Left hindlimb (tissue), 1 donor: ENCODE measurements around the gene COLEC12.

Source experiments
- DNase-seq: peaks from one replicate; pipeline ENCODE4 v3.0.0-alpha.2; 2018

Gene COLEC12

DNA sequence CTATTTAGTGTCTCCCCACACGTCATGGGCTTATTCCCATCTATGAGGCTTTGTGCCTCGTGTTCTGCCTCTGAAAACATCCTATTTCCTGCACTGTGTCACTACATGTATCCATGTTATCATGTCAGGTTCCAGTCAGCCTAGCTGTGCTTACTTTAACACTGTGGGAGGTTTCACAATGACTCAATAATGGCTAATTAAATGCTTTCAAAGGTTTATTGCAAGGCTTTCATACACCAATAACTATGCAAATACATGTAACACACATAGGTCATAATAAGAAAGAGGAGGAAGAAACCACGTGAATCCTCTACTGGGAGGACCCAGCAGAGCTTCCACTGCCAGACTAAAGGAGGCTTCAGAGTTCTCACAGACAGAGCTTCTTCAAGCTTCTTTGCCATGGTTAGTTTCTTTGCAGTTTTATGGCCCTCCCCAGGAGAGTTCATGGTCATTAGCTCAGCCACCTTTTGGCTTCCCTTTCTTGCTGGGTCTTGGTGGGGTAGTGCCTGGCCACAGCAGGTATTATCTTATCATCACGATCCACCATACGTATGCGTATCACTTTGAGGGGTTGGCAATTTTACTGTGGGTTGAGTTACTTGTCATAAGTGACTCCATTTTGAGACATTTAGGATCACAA lies 5.1 kb upstream of the COLEC12 start:
- no peak for DNase-seq

- no peak for DNase-seq
These were observed 859 bp upstream of the COLEC12 start for GRCh38 chr18:501406-501714.

- DNase-seq: peak; percentile 67
These were observed 497 bp downstream of the COLEC12 start for GRCh38 chr18:499776-500631.

- peak; percentile 50 for DNase-seq
These were observed 1.3 kb downstream of the COLEC12 start for GRCh38 chr18:498931-499775.

GRCh38 chr18:497688-498087 lies 2.8 kb downstream of the COLEC12 start:
- no peak for DNase-seq

DNA sequence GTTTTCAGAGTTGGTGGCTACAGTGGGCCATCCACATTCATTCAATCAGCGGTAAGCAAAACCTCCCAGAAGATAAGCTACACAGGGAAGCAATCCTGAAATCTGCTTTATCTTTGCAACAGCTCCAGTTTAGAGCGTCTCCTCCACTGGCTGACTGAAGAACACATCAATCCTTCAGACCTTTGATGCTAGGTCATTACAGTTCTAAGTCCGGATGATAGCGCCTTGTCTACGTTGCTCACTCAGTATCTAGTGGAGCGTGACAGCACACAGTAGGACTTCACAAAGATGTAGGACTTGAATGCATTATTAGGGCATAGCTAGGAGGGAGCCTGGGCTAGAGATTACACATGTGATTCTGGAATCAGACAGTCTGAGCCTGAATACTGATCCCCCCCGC lies 5.0 kb downstream of the COLEC12 start:
- no peak for DNase-seq

DNA sequence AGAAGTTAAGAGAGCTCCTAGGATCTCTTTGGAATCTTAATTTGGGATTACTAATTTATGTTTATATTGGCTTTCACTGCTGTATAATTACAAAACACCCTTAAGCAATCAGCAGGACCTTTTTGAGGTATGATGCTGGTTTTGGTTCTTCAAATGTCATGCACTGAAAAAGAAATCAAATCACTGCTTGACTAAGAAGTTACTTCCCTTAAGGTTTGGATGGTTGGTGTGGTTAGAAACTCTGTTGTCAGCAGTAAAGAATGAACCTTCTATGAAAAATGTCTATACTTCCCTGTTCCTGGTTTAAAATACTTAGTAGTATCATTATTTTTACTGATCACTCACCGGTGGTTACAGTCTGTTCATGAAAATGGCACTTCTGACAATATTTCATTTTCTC lies 5.5 kb downstream of the COLEC12 start:
- no peak for DNase-seq

DNA sequence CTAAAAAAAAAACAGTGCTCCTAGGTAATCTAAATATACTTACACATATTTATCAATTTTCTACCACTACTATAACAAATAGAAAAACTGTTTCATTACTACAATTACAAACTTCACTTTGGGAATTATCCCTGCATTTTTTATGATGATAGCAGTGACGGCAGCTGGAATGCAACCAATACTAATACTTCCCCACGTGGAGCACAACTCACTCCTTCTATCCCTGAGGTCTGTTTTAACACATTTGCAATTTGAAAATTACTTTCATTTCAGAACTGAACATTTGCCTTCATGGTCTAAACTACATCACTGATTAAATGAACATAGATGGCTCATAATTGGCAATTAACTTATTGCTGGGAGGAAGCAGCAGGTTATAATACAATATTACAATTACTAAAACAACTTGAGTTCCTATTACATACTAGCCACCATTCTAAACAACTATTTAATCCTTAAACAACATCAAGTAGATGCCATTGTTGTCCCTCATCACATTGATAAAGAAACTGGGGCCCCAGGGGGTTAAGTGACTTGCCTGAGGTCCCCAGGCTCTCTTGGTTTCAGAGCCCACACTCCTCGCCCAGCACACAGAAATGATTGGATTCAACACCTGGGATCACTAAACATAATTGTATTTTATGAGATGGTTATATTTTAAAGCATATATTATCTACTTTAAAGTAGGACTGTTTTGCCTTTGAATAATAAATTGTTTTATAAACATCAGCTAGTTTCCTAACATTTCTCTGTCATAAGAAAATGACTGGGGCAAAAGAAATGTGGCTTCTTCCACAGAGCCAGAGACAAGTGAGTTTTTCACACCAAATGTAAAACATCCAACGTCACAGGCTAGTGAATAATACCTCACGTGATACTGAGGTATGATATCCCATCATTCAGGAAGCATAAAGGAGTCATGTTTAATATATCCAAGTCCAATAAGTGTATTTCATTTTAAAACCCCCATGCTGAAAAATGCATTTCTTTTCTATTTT lies 6.2 kb downstream of the COLEC12 start:
- no peak for DNase-seq

DNA sequence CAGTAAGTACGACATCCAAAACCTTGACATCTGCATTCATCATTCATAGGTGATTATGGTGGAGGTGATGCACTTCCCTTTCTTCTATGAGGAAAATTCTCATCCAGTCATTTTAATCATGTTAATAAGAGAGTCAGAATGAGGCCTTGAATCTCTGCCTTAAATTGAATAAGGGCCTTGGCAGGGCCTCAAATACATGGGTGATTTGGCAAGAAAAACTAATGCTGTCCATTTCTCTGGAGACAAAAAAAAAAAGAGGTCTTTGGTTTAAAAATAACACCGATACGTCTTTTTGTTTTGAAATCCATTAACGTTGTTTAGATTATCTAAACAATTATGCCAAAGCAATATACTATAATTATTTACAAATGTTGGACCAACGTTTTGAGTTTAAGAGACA lies 8.1 kb downstream of the COLEC12 start:
- no peak for DNase-seq

DNA sequence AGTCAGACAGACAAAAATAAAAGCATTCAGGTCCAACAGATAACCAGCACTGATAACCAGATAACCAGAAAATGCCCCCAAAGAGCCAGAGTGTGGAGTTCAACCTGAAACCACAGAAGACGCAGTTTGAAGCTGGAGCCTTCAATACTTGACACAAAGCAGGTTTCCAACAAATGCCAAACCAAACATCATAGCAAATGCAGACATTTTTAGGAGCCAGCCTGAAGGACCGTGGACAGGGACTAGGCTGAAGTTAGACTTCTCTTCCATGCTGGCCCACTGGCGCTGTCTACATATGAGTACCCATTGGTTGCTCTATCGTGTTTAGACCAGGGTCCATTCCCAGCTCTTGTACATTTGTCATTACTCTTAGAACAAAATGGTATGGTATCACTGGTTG lies 9.9 kb downstream of the COLEC12 start:
- no peak for DNase-seq

GRCh38 chr18:490024-490366 lies 10.5 kb downstream of the COLEC12 start:
- no peak for DNase-seq

DNA sequence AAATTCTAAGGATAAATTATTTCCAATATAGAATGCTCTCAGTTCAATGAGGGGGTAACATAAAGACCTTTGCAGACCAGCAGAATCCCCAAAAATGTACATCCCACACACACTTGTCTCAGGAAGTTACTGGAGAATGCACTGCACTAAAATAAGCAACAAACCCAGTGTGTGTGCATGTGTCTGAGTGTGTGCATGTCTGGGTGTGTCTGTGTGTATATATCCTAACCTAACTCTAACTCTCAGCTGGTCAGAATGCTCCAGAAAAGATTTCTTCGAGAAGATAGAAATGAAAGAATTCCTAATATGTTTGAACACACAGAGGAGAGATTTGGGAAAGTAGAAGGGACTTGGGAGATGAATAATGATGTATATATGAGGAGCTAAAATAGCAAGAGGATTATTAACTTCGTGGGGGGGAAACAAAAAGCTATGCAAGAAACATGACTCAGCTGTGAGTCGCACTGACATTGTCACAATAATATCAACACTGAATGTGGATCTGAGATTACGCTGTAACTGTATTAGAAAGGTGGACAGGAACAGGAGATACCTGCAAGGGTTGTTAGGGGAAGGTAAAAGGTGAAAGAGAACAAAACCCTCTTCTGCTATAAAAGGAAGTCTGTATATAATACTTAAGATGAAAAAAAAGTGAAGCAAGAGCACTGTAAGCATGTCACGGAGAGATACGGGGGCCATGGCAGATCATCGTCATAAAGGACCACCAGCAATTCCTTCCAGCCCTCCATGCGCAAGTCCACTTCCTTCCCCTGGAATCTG lies 11.1 kb downstream of the COLEC12 start:
- no peak for DNase-seq

DNA sequence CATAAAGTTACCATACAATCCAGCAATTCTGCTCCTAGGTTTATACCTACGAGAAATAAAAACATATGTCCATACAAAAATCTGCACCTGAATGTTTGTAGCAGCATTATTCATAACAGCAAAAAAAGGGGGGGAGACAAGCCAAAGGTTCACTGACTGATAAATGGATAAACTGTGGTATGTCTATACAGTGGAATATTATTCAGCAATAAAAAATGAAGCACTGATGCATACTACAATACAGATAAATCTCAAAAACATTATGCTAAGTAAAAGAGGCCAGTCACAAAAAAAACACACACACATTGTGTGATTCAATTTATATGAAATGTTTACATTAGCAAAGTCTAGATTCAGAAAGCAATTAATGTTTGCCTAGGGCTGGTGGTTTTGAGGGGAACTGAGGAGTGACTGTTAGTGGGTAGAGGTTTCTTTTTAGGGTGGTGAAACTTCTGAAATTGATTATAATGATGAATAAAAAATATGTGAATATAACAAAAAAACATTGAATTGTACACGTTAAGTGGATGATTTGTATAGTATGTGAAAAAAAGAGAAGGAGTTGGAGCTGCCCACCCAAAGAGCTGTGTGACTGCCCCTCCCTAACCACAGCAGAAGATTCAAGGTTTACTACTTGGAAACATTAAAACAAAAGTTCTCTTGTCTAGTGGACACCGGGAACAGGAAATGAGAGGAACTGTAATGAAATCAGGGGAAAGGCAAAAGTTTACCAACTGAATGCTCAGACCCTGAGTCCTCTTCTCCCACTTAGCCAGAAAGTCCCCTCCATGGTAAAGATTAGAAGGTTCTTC lies 13.4 kb downstream of the COLEC12 start:
- DNase-seq: no peak

GRCh38 chr18:484749-485464 lies 15.6 kb downstream of the COLEC12 start:
- no peak for DNase-seq

- DNase-seq: no peak
These were observed 21.8 kb downstream of the COLEC12 start for GRCh38 chr18:478681-479080.

DNA sequence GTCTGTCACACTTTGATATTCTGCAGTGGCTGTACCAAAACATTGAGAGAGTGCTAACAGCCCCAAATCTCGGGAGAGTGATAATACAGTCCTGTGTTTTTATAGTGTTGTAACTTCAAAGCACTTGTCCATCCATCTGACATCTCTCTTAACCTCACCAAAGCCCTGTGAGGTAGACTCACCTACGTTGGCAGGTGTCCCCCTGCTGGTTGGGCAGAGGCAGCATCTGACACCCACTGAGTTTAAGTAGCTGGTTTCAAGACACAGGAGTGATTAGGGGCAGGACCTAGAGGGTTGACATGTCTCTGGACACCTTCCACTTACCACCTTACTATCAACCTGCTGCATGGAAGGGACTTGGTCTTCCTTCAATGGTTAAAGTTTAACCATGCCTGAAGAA lies 22.9 kb downstream of the COLEC12 start:
- no peak for DNase-seq

DNA sequence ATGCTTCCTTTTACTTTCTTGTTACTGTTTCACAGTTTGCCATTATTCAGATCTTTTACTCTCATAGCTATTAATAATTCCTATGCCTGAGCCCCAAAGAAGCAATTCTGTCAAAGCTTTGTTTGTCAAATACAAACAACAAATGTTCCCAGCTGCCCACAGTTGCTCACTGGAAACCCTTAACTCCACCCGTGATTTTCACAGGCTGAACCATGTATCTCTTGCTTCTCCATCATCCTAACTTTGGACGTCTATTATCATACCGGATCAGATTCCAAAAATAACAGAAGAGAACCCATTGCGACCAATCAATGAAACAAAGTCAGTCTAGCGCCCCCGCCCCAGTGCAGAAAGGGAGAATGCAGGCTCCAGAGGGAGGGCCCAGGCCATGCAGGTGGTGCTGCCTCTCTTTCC lies 24.2 kb downstream of the COLEC12 start:
- DNase-seq: no peak

DNA sequence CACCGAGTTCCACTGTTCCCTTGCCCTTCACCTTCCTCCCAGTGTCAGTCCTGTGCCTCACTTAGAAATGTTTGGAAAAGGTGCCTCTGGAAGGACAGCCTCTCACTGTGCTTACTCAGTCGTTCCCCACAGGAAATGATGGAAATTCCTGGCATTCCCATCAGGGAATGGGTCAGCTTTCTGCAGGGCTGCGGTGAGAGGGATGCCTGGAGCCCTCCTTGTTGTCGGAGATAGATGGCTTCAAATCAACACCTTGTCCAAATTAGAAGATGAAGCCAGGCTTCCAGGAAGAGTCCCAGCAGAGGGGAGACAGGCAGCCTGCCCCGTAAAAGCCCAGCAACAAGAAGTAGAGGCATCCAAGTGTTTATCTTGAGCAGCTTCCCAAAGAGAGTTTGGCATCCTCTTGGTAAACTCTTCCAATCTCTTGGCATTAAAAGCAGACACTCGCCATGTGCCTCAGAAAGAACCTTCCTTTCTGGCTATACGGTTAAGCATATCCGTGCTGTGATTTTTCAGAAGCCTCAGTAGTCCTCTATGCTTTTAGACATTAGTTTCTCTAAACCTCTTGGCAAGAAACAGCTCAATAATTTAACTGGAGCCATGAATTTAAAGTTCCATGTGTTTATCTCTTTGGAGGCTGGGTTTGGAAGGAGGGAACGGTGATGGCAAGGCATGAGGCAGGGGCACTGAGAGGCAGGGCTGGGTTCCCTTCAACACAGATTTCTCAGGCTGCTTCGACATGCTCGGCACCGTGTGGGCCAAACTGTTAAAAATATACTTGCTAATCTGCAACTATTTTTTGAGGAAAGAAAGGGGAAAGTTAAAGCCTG lies 25.1 kb downstream of the COLEC12 start:
- DNase-seq: peak; percentile 53

- no peak for DNase-seq
These were observed 26.1 kb downstream of the COLEC12 start for GRCh38 chr18:474416-474815.
